RKO (cell line): Measurements from ENCODE around the gene VRK2.
"Not testable (repeated sequence)": the region's sequence is repeated elsewhere in the genome, so short reads cannot be mapped to it uniquely, and the experiment has no call there.

Experiments
- DNase-seq: peaks from one replicate; pipeline ENCODE4 v3.0.0-alpha.2; 2016; ENCODE audit warnings: low spot score

VRK2 gene

GRCh38 chr2:58109481-58109880, 62.9 kb downstream of the VRK2 start:
- no peak for DNase-seq

- DNase-seq = no peak
Observed at GRCh38 chr2:58110765-58111164, 64.2 kb downstream of the VRK2 start.

DNA sequence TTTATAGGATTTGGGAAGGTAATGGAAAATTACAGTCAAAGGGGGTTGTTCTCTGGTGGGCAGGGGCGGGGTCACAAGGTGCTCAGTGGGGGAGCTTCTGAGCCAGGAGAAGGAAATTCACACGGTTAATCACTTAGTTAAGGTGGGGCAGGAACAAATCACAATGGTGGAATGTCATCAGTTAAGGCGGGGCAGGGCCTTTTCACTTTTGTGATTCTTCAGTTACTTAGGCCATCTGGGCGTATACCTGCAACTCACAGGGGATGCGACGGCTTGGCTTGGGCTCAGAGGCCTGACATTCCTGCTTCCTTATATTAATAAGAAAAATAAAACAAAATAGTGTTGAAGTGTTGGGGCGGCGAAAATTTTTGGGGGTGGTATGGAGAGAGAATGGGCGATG, 67.0 kb downstream of the VRK2 start:
- DNase-seq = not testable (repeated sequence)

- DNase-seq = peak; percentile 10
Observed at GRCh38 chr2:58120626-58121229, 74.1 kb downstream of the VRK2 start.

DNA sequence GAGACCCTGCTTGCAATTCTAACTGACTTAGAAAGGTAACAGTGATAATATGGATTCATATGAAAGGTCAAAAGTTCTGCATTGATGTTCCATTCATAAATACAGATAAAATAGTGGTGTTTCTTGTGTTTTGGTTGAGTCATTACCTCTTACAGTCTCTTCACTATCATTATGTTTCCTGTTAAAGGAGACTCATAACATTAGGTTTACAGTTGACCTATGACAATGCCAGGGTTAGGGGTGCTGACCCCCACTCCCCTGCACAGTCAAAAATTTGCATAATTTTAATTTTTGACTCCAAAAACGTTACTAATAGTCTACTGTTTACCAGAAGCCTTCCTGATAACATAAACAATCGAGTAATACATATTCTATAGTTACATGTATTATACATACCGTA, 75.4 kb downstream of the VRK2 start:
- no peak for DNase-seq

GRCh38 chr2:58122540-58122939, 75.9 kb downstream of the VRK2 start:
- DNase-seq = no peak

DNA sequence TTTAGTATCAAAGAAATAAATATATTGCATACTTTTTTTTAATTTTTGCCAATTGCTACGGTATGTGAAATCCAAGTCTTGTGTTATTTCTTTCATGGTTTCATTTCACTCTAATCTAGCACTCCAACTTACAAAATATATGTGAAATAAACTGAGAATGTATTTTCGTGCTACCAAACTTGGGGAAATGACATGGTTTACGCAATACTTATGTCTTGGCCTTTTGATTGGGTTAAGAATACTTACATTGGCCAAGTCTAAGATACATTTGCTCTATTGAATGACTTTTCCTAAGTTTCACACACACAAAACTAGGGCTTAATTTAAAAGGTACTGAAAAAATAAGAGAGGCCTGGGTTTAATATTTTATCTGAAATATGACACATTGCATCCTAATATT, 80.5 kb downstream of the VRK2 start:
- no peak for DNase-seq

DNA sequence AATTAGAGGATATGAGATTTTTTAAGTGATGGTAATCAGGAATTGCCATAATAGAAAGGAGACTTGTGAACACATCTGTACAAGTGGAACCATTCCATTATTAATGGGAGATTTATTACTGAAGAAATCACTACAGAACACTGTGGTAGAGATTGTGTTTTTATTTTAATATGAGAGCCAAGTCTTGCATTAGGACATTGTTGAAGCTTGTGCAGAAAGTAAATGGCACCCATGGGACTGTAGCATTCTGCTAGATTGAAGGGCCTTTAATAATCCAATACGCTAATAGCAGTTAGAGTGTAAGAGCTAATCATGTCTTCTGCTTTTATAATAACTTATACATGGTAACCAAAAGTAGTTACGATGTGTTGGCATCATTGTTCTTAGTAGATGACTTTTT, 83.6 kb downstream of the VRK2 start:
- DNase-seq = no peak

- peak; percentile 26 for DNase-seq
Observed at GRCh38 chr2:58131191-58132011, 84.8 kb downstream of the VRK2 start.

DNA sequence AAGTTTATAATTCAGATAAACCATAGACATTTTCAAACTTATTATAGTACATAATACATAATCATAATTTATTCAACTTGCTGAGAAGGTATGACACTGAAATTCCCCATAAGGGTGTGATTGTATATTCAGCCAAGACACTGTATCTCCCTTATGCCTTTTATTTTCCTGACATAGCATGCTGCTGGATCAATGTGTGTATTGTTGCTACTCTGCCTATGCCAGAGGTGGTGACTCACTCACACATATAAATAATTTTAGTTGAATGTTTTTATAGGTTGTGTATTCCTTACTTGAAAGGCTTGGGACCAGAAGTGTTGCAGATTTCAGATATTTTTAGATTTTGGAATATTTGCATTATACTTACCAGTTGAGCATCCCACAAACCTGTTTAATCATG, 86.8 kb downstream of the VRK2 start:
- DNase-seq = no peak

DNA sequence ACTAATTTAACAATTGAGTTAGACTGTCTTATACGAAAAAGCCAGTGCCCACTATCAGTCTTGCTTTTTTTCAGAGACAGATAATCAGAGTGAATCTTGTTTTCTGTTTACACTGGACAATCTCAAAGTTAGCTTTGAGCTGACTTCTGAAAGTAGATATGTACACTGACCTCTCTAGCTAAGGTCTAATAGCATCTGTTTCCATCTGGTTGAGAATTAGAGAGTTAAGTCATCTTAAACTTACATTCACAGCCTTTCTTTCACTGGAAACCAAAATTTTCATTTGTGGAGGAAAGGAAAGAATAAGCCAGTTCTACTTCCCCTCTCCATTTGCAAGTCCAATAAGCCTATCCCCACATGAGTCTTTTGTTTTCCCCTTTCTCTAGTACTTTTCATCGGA, 89.3 kb downstream of the VRK2 start:
- DNase-seq = no peak

- DNase-seq = peak; percentile 46
Observed at GRCh38 chr2:58137221-58137620, 90.6 kb downstream of the VRK2 start.

- DNase-seq = no peak
Observed at GRCh38 chr2:58137856-58138255, 91.2 kb downstream of the VRK2 start.

DNA sequence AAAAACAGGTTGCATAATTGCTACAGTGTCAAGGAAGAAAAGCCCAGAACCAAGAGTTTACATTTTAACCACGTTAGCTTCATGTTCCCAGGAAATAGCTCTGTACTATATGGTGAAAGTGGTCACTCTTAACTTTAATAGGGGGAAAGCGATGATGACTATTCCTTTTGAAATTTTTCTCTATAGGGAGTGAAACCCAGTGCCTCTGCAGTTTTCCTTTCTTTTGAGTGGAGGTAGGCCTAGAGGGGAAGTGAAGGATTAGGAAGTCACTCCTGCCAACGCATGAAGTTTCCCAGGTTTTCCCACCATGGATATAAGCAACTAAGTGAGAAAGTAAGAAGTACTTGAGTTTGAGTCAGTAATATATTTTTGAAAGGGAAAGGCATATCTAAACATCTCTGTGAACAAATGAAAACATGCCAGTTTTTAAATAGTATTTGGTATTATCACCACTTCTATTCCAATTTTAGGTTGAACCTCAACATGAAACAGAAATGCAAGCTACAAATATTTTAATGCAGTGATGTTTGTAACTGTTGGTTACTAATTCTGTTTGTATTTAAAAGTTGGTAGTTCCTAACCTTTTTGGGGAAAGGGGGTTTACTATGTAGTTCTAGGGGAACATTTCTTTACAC, 91.9 kb downstream of the VRK2 start:
- no peak for DNase-seq

DNA sequence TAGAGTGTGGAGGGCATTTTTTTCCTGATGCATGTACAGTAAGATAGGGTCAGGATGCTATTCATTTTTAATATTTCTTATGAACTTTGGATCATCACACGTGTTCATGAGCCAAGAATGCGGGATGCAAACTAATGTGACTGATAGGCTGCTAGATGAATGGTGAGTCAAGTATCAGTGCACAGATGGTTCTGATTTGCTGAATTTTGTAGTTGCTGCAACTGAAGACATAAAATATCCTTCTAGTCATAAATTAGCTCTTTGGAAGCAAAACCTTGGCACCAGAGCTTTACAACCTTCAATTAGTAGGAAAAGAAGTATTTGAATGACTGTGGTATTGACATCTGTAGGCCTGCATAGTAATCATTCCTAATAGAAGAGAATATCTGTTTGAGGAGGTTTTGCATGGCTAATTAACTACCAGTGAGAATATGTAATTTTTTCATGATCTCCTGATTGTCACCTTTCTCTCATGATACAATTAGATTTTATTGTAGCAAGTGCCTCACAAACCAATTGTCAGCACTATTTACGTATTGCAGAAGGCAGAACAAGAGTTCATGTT, 94.0 kb downstream of the VRK2 start:
- no peak for DNase-seq

GRCh38 chr2:58145769-58146168, 99.2 kb downstream of the VRK2 start:
- DNase-seq = not testable (repeated sequence)

GRCh38 chr2:58146707-58147106, 100.1 kb downstream of the VRK2 start:
- peak; percentile 74 for DNase-seq

GRCh38 chr2:58155160-58155778, 108.7 kb downstream of the VRK2 start:
- no peak for DNase-seq

DNA sequence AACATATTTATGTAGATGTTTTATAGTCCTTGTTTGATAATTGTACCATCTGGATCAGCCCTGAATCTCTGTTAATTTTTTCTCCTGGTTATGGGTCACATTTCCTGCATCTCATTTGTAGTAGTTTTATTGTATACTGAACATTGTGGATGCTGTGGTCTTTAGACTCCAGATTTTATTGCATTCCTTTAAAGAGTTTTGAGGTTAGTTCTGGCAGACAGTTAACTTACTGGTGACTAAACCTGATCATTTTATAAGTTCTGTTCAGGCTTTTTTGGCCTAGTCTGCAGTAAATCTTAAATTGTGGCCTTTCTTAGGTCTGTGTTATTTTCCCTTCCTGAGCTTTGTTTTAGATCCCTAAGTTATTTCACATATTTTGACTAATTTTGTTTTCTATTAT, 110.2 kb downstream of the VRK2 start:
- no peak for DNase-seq

- no peak for DNase-seq
Observed at GRCh38 chr2:58157754-58158153, 111.1 kb downstream of the VRK2 start.

GRCh38 chr2:58158481-58158880, 111.9 kb downstream of the VRK2 start:
- DNase-seq = no peak

GRCh38 chr2:58163913-58164312, 117.3 kb downstream of the VRK2 start:
- DNase-seq = no peak

GRCh38 chr2:58168130-58168529, 121.5 kb downstream of the VRK2 start:
- DNase-seq = not testable (repeated sequence)
